ENCODE measurements around the gene PWWP2B.

Gene PWWP2B

DNA sequence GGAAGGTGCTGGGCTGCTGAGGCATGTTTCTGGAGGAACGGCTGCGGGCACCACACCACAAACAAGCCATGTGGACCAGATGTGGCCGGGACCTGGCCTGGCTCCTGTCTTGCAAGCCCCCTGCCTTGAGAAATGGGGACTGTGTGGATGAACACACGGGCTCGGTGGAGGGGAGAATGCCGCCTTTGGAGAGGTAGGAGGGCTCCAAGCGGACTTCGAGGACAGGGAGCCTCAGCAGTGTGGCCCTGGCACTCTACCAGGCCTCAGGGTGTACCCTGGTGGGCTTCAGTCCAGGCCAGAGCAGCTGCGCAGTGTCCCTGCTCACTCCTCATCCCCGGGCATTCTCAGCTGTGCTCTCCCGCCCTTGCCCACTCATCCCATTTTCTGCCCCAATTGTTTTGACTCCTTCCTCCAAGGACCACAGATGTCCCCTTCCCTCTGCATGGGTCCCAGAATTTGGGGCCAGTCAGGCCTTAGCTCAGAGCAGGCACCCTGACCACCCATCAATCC lies 31.5 kb downstream of the PWWP2B start:
- TF ChIP-seq, protein P1, sequence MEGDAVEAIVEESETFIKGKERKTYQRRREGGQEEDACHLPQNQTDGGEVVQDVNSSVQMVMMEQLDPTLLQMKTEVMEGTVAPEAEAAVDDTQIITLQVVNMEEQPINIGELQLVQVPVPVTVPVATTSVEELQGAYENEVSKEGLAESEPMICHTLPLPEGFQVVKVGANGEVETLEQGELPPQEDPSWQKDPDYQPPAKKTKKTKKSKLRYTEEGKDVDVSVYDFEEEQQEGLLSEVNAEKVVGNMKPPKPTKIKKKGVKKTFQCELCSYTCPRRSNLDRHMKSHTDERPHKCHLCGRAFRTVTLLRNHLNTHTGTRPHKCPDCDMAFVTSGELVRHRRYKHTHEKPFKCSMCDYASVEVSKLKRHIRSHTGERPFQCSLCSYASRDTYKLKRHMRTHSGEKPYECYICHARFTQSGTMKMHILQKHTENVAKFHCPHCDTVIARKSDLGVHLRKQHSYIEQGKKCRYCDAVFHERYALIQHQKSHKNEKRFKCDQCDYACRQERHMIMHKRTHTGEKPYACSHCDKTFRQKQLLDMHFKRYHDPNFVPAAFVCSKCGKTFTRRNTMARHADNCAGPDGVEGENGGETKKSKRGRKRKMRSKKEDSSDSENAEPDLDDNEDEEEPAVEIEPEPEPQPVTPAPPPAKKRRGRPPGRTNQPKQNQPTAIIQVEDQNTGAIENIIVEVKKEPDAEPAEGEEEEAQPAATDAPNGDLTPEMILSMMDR (IDR thresholded peaks at IDR 0.05; ENCODE audit: insufficient read depth, low read length, poor library complexity, severe bottlenecking): no peak
- TF ChIP-seq EZH2phosphoT487 (conservative IDR thresholded peaks at IDR 0.05; ENCODE audit: low read length): no peak
- Histone ChIP-seq H3K36me3 (ENCODE audit: low read length) (no peaks in the 10 kb centered on the region), H3K79me2 (ENCODE audit: insufficient read depth, low read length) (no peaks in the 10 kb centered on the region), H3K4me2 (ENCODE audit: low read depth, low read length, poor library complexity, severe bottlenecking) (no peak overlapping the region), H3K27ac (ENCODE audit: low read depth, low read length) (no peak overlapping the region), H3K9me3 (ENCODE audit: insufficient read depth, low read length) (no peaks in the 10 kb centered on the region), H2AFZ (ENCODE audit: low read depth, low read length, severe bottlenecking) (no peak overlapping the region), H3K9ac (ENCODE audit: low read length) (no peak overlapping the region), H4K20me1 (ENCODE audit: low read depth, low read length) (no peaks in the 10 kb centered on the region), H3K9me2 (replicated peaks; ENCODE audit: insufficient read depth, low read length) (no peaks in the 10 kb centered on the region), H3K4me3 (ENCODE audit: insufficient read depth, low read length, poor library complexity, severe bottlenecking) (no peak overlapping the region), H3K27me3 (ENCODE audit: low read length) (no peaks in the 10 kb centered on the region), H3F3A (ENCODE audit: insufficient read depth) (no peaks in the 10 kb centered on the region)

GRCh38 chr10:132429281-132430230 lies 32.6 kb downstream of the PWWP2B start:
- Histone ChIP-seq H3K27ac (ENCODE audit: low read depth, low read length) (no peak overlapping the region), H3K79me2 (ENCODE audit: insufficient read depth, low read length) (no peaks in the 10 kb centered on the region), H2AFZ (ENCODE audit: low read depth, low read length, severe bottlenecking) (no peak overlapping the region), H3K9me2 (replicated peaks; ENCODE audit: insufficient read depth, low read length) (no peaks in the 10 kb centered on the region), H3K4me2 (ENCODE audit: low read depth, low read length, poor library complexity, severe bottlenecking) (no peak overlapping the region), H3K9ac (ENCODE audit: low read length) (no peak overlapping the region), H4K20me1 (ENCODE audit: low read depth, low read length) (no peaks in the 10 kb centered on the region), H3K27me3 (ENCODE audit: low read length) (no peaks in the 10 kb centered on the region), H3K36me3 (ENCODE audit: low read length) (no peaks in the 10 kb centered on the region), H3K9me3 (ENCODE audit: insufficient read depth, low read length) (no peaks in the 10 kb centered on the region), H3K4me3 (ENCODE audit: insufficient read depth, low read length, poor library complexity, severe bottlenecking) (no peak overlapping the region), H3F3A (ENCODE audit: insufficient read depth) (no peaks in the 10 kb centered on the region)
- no peak for TF ChIP-seq EZH2phosphoT487 (conservative IDR thresholded peaks at IDR 0.05; ENCODE audit: low read length)
- TF ChIP-seq, protein P1 (IDR thresholded peaks at IDR 0.05; ENCODE audit: insufficient read depth, low read length, poor library complexity, severe bottlenecking): no peak

- no peak overlapping the region for H2AFZ ChIP-seq (ENCODE audit: low read depth, low read length, severe bottlenecking)
- H4K20me1 ChIP-seq (ENCODE audit: low read depth, low read length): no peaks in the 10 kb centered on the region
- no peak overlapping the region for H3K4me2 ChIP-seq (ENCODE audit: low read depth, low read length, poor library complexity, severe bottlenecking)
- no peak for TF ChIP-seq EZH2phosphoT487 (conservative IDR thresholded peaks at IDR 0.05; ENCODE audit: low read length)
- TF ChIP-seq, protein P1 (IDR thresholded peaks at IDR 0.05; ENCODE audit: insufficient read depth, low read length, poor library complexity, severe bottlenecking): no peak
- H3K79me2 ChIP-seq (ENCODE audit: insufficient read depth, low read length): no peaks in the 10 kb centered on the region
- H3K27ac ChIP-seq (ENCODE audit: low read depth, low read length): no peak overlapping the region
- H3F3A ChIP-seq (ENCODE audit: insufficient read depth): no peaks in the 10 kb centered on the region
- H3K9me3 ChIP-seq (ENCODE audit: insufficient read depth, low read length): no peaks in the 10 kb centered on the region
- H3K9ac ChIP-seq (ENCODE audit: low read length): no peak overlapping the region
- H3K36me3 ChIP-seq (ENCODE audit: low read length): no peaks in the 10 kb centered on the region
- H3K9me2 ChIP-seq (replicated peaks; ENCODE audit: insufficient read depth, low read length): no peaks in the 10 kb centered on the region
- H3K4me3 ChIP-seq (ENCODE audit: insufficient read depth, low read length, poor library complexity, severe bottlenecking): no peak overlapping the region
- no peaks in the 10 kb centered on the region for H3K27me3 ChIP-seq (ENCODE audit: low read length)
Observed at GRCh38 chr10:132430231-132430743, 33.3 kb downstream of the PWWP2B start.

Data from SU-DHL-6 (cell line).